Spinal cord (tissue), 10 donors: ENCODE measurements around the gene LRFN4. TPM values are rescaled to one million over a fixed set of nuclear protein-coding genes. Genes with fewer than 3 reads are reported as not detected.

Experiments
- DNase-seq, 6 donors: peaks; one replicate each; pipeline versions ENCODE4 v3.0.0 to v3.0.0-alpha.2; 2013 to 2015; ENCODE audit warnings: low spot score in 6 of 6, low read depth in 4 of 6
- H3K27ac ChIP-seq: one replicate; pipeline ENCODE4 v1.5.1; 2013; ENCODE audit warnings: low read depth, low read length, control low read depth
- H3K27me3 ChIP-seq: one replicate; pipeline ENCODE4 v1.6.1; 2013; ENCODE audit warnings: low read length; ENCODE audit not compliant: control insufficient read depth, insufficient read depth
- H3K36me3 ChIP-seq: one replicate; pipeline ENCODE4 v1.6.1; 2013; ENCODE audit warnings: low read length; ENCODE audit not compliant: control insufficient read depth, insufficient read depth
- H3K4me1 ChIP-seq: one replicate; pipeline ENCODE4 v1.6.1; 2013; ENCODE audit warnings: low read length; ENCODE audit not compliant: control insufficient read depth, insufficient read depth
- H3K4me3 ChIP-seq: one replicate; pipeline ENCODE4 v1.5.1; 2013; ENCODE audit warnings: low read depth, low read length, control low read depth
- H3K9me3 ChIP-seq: one replicate; pipeline ENCODE4 v1.6.1; 2013; ENCODE audit warnings: low read length; ENCODE audit not compliant: control insufficient read depth, insufficient read depth
- WGBS: methylation state at CpG from one replicate; pipeline ENCODE4 v1.1.5; 2013; ENCODE audit warnings: missing lambda C conversion rate; ENCODE audit not compliant: insufficient coverage; 5-methylcytosine and 5-hydroxymethylcytosine counted together
- polyA plus RNA-seq, 2 donors: library from polyadenylated mRNA; unstranded; fragments of 120-200 nt; gene quantifications; one replicate each; pipeline ENCODE4 v1.2.1, GENCODE V29; 2013; ENCODE audit not compliant: insufficient read length in 2 of 2
- total RNA-seq, 2 donors: library from RNA; depleted of rRNA in 1 of 2; stranded (reverse); fragments of 120-200 nt in 1 of 2; fragments of >200 nt in 1 of 2; gene quantifications; one replicate each; pipeline versions ENCODE4 v1.2.3 to v1.2.4, GENCODE V29; 2013 to 2014
- donor health status: healthy.

LRFN4 gene
- total and polyA plus RNA-seq, 4 donors: 17.8 to 76.9 (median 59.4) TPM

DNA sequence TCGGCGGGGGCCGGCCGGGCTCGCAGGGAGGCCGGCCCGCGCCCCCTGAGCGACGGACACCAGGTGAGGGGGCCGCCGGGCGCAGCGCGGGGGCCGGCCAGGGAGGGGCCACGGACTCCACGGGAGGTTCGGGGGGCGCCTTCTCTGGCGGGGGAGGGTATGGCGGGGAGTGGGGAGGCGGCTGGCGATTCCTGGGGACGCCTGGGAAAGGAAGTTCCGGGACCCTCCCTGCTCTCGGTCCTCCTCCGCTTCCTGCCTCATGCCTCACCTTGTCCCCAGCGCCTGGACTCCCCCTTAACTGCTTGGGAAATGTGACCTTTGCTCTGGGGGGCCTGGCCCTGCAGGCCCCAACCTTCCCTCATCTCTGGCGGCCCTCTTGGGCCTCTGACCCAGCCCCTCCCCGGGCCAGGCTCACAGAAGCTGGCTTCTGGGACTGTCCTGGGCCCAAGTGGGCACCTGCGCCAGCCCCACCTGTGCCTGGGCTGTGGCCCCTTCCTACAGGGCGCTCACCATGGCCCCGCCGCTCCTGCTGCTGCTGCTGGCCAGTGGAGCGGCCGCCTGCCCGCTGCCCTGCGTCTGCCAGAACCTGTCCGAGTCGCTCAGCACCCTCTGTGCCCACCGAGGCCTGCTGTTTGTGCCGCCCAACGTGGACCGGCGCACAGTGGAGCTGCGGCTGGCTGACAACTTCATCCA lies 516 bp downstream of the LRFN4 start:
- peak in 1 of 6 donors; percentile 32 for DNase-seq
- WGBS: 32% methylated on average over 42 of the region's 47 CpGs
- Histone ChIP-seq H3K27ac (peak overlapping the region; percentile 64), H3K27me3 (no peaks in the 10 kb centered on the region), H3K9me3 (no peaks in the 10 kb centered on the region), H3K36me3 (peaks cover 70% of the 10 kb centered on the region), H3K4me1 (peaks cover 37% of the 10 kb centered on the region), H3K4me3 (peak overlapping the region; percentile 33)

DNA sequence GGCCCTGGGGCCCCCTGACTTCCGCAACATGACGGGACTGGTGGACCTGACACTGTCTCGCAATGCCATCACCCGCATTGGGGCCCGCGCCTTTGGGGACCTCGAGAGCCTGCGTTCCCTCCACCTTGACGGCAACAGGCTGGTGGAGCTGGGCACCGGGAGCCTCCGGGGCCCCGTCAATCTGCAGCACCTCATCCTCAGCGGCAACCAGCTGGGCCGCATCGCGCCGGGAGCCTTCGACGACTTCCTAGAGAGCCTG lies 992 bp downstream of the LRFN4 start:
- Histone ChIP-seq H3K27ac (peak overlapping the region; percentile 64), H3K36me3 (peaks cover 70% of the 10 kb centered on the region), H3K9me3 (no peaks in the 10 kb centered on the region), H3K4me3 (no peak overlapping the region), H3K27me3 (no peaks in the 10 kb centered on the region), H3K4me1 (peaks cover 37% of the 10 kb centered on the region)
- 90% methylated on average over 16 of the region's 19 CpGs for WGBS
- DNase-seq: no peak

DNA sequence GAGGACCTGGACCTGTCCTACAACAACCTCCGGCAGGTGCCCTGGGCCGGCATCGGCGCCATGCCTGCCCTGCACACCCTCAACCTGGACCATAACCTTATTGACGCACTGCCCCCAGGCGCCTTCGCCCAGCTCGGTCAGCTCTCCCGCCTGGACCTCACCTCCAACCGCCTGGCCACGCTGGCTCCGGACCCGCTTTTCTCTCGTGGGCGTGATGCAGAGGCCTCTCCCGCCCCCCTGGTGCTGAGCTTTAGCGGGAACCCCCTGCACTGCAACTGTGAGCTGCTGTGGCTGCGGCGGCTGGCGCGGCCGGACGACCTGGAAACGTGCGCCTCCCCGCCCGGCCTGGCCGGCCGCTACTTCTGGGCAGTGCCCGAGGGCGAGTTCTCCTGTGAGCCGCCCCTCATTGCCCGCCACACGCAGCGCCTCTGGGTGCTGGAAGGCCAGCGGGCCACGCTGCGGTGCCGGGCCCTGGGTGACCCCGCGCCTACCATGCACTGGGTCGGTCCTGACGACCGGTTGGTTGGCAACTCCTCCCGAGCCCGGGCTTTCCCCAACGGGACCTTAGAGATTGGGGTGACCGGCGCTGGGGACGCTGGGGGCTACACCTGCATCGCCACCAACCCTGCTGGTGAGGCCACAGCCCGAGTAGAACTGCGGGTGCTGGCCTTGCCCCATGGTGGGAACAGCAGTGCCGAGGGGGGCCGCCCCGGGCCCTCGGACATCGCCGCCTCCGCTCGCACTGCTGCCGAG lies 1.5 kb downstream of the LRFN4 start:
- Histone ChIP-seq H3K27ac (no peak overlapping the region), H3K27me3 (no peaks in the 10 kb centered on the region), H3K4me3 (no peak overlapping the region), H3K36me3 (peaks cover 70% of the 10 kb centered on the region), H3K9me3 (no peaks in the 10 kb centered on the region), H3K4me1 (peaks cover 37% of the 10 kb centered on the region)
- 92% methylated on average over 62 of the region's 62 CpGs for WGBS
- no peak for DNase-seq

DNA sequence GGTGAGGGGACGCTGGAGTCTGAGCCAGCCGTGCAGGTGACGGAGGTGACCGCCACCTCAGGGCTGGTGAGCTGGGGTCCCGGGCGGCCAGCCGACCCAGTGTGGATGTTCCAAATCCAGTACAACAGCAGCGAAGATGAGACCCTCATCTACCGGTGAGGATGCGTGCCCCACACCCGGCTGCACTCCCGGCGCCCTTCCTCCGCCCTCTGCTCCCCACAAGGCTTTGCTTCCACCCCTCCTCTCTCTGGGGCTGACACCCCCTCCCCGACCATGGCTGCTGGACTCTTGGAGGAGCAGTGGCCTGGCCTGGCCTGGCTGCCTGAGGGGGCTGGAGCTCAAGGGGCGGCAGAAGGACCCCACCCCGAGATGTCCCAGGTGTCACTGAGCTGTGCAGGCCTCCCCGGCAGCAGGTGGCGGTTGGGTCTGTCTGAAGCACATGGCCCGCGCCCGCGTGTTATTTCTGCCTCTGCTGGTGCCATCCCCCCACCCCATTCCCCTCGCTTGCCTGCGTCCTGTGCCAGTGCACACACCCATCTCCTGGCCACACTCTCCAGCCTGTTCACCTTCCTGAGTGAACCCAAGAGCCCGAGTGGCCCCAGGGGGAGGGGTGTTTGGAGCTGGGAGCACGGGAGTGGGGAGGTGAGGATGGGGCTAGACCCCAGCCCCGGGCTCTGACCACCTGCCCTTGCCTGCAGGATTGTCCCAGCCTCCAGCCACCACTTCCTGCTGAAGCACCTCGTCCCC lies 2.2 kb downstream of the LRFN4 start:
- Histone ChIP-seq H3K27ac (no peak overlapping the region), H3K4me3 (no peak overlapping the region), H3K9me3 (no peaks in the 10 kb centered on the region), H3K36me3 (peaks cover 74% of the 10 kb centered on the region), H3K4me1 (peaks cover 37% of the 10 kb centered on the region), H3K27me3 (no peaks in the 10 kb centered on the region)
- WGBS: 84% methylated on average over 21 of the region's 29 CpGs
- no peak for DNase-seq

DNA sequence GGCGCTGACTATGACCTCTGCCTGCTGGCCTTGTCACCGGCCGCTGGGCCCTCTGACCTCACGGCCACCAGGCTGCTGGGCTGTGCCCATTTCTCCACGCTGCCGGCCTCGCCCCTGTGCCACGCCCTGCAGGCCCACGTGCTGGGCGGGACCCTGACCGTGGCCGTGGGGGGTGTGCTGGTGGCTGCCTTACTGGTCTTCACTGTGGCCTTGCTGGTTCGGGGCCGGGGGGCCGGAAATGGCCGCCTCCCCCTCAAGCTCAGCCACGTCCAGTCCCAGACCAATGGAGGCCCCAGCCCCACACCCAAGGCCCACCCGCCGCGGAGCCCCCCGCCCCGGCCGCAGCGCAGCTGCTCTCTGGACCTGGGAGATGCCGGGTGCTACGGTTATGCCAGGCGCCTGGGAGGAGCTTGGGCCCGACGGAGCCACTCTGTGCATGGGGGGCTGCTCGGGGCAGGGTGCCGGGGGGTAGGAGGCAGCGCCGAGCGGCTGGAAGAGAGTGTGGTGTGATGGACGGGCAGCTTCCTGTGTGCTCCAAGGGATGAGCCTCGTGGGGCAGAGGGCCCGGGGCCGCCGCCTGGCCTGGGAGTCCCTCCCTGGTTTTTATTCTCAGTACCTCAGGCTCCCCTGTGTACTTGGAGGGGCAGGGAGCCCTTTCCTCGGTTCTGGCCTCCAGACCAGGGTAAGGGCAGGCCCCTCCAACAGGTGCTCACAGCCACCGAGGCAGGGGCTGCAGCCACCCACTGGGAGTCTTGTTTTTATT lies 3.0 kb downstream of the LRFN4 start:
- DNase-seq: no peak
- H3K4me1 ChIP-seq: peaks cover 32% of the 10 kb centered on the region
- H3K27ac ChIP-seq: no peak overlapping the region
- H3K27me3 ChIP-seq: no peaks in the 10 kb centered on the region
- no peaks in the 10 kb centered on the region for H3K9me3 ChIP-seq
- no peak overlapping the region for H3K4me3 ChIP-seq
- WGBS: 85% methylated on average over 29 of the region's 41 CpGs
- peaks cover 77% of the 10 kb centered on the region for H3K36me3 ChIP-seq

DNA sequence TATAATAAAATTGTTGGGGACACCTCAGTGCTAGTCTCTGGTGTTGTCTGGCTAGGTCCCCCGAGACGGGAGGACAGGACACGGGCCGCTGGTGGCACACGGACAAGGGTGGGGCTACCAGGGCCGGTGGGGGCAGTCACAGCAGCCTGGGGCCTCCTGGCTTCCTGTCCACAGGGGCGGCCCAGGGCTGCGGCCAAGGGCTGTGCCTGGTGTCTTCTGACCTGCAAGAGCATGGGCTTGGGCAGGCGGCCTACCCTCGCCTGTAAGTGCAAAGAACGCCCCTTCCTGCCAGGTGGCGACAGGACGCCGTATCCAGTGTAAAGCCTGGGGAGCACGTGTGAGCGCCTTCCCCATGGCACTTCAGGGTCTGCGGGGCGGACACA lies 3.6 kb downstream of the LRFN4 start:
- peaks cover 30% of the 10 kb centered on the region for H3K4me1 ChIP-seq
- WGBS: 83% methylated on average over 18 of the region's 18 CpGs
- H3K27me3 ChIP-seq: no peaks in the 10 kb centered on the region
- no peak overlapping the region for H3K4me3 ChIP-seq
- H3K9me3 ChIP-seq: no peaks in the 10 kb centered on the region
- no peak for DNase-seq
- peaks cover 82% of the 10 kb centered on the region for H3K36me3 ChIP-seq
- H3K27ac ChIP-seq: no peak overlapping the region

DNA sequence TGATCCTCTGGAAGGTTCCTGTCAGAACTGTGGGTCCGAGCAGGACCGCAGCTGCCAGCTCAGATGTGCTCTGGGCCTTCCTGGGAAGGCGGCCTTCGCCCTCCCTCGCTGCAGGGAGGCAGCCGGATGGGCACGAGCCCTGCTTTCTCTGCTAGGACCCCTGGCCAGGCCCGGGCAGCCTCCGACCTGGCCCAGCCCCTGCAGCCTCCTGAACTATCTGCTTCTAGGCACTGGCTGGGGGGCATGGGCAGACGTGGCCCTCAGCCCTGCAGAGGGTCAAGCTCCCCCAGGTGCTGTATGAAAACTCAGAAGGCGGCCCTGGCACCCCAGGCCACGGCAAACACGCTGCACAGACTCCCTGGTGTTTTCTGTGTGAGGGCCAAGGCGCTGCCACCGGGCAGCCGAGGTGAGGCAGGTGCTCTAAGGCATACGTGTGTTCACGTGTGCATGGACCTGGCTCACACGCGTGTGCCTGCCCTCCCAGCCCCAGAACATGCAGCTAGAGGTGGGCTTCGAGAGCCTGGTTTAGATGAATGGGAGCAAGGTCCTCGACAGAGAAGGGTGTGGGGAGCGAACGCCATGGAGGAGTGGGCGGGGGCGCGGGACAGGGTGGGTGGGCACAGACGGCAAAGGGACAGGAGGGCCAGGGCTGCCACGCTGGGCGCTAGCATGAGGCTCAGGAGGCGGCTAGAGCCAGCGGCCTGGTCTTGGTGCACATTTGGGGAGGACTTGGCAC lies 4.3 kb downstream of the LRFN4 start:
- no peak for DNase-seq
- Histone ChIP-seq H3K4me3 (no peak overlapping the region), H3K9me3 (no peaks in the 10 kb centered on the region), H3K36me3 (peaks cover 90% of the 10 kb centered on the region), H3K27ac (no peak overlapping the region), H3K27me3 (no peaks in the 10 kb centered on the region), H3K4me1 (peaks cover 29% of the 10 kb centered on the region)
- WGBS: 90% methylated on average over 31 of the region's 32 CpGs

DNA sequence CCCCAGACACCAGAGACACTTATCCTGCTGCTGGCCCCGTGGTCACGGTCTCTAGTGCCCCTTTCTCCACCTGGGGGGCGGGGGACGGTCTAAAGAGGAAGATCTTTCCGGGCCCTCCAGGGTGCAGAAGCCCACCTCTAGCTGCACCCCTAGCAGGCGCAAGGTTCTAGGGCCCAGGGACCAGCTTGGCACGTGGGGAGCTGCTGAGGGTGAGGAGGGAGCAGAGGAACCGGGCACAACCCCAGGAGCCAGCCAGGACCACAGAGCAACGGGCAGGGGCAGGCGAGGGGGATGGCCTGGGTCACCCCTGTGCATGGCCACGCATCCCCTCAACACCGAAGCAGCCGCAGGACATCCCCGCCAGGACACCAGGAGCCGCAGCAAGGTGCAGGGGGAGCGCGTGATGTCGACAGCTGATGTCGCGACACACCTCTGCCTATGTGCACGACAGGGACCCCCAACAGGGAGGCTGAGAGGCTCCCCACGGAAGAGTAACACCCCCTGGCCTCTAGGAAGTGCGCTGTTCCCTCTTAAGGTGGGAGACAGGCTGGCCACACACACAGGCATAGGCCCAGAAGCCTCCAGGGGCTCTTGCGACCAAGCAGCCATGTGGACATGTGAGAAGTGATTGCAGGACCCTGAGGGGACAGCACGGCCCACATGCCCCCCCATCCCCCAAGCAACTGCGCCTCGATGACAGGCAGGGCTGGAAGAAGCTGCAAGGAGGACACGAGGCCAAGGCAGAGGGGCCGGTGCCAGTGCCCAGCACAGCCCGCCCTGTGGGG lies 5.1 kb downstream of the LRFN4 start:
- peaks cover 95% of the 10 kb centered on the region for H3K36me3 ChIP-seq
- H3K9me3 ChIP-seq: no peaks in the 10 kb centered on the region
- DNase-seq: no peak
- H3K4me3 ChIP-seq: no peak overlapping the region
- H3K27me3 ChIP-seq: no peaks in the 10 kb centered on the region
- peaks cover 29% of the 10 kb centered on the region for H3K4me1 ChIP-seq
- no peak overlapping the region for H3K27ac ChIP-seq
- 88% methylated on average over 27 of the region's 30 CpGs for WGBS
